Left hindlimb (tissue), 1 donor: ENCODE data around the gene RASSF8.

Experiments used
- DNase-seq: peaks from one replicate; pipeline ENCODE4 v3.0.0-alpha.2; 2018

The RASSF8 gene

DNA sequence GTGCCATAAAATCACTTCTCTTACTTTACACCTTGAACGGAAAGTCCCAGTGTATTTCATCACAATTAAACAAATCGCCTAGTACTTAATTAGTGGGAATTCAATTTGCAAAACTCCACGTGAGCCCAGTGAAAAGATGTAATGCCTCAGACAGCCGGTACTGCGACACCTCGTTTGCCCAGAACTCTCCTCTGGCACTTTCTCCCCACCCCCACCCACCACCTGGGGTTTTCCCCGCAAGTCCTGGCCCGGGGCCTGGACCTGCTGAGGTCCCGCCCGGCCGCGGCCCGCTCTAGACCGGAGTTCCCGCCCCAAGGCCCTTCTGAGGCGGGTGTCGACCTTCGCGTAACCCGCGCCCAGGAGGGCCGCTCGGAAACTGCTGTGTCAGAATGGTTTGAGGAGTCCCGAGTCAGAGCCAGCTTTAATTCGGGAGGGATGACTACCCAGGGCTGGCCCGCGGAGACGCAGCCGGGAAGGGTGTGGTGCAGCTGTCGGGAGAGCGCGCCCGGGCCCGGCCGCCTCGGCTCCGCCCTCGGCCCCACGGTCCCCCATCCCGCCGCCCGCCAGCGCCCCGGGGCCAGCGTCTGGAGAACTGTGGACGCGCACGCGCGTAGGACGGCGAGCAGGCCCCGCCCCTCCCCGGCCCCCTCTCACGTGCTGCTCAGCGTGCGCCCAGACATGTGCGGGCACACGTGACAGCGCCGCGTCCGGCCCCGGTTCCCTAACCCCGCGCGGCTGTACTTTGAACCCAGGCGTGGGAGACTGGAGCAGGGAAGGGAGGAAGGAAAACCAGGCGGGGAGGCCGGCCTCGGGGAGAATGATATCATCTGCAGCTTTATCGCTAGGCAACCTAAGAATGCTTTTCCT, 155.6 kb downstream of the RASSF8 start:
- DNase-seq: peak; percentile 94

DNA sequence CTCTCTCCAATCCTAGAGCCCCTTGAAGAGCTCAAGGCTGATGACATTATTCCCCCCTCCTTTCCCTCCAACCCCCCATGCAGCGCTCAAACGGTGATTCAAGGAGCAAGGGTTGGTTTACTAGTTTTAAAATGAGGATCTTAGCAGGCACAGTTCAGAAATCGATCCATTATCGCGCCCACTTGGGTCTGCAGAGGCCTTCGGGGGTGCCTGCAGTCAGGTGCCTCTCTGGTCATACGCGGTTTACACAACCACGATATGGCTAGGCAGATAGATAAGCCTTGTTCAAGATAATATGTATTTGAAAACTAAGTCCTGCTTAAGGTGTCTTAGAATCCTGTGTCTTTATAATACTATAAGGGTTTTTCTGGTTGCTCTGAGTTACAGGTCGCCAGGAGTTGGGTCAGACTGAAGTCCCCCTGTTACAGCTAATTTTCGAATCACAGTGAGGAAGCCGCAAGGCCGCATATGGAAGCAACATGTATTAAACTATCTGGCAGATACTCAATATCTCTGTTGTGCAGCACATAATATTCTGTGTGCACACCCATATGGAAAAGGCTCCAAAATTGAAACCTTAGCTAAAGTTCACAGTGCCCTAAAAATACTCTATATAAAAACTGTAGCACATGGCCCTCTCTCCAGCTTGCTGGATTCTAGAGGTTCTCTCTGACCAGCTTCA, 156.4 kb downstream of the RASSF8 start:
- no peak for DNase-seq

DNA sequence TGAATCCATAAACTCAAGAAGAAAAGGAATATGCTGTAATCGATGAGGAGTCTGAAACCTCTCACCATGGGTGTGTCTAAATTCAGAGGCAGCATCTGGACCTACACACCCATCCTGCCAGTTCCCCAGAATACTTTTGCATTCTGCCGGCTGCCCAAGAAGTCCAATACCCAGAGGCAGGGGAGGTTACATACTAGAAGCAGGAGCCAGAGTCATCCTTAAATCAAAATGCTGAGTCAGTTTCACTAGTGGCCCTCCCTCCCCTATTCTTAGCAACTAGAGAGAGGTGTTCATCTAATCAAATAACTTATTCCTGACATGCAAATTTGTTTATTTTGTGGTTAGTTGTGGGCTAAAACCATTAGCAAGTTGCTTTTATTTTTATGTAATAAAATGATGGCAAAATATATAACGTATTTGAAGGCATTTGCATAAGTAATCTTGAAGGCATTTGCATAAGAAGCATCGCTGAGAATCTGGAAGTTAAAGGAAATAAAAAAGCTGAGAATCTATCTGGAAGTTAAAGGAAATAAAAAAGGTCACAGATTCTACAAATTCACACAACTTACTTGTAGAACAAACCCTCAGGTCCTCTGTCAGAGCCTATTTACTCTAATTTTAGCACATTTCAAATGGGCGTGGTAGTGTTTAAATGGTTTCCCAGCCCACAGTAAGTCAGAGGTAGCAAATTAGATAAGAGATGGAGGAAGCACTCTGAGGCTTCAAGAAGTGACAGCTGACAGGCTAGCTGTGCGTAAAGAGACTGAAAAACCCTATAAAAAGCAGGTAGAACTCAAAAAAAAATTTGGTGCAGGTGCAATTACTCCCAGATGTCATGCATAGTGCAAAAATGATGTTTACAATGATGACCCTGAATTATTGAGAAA, 158.6 kb downstream of the RASSF8 start:
- DNase-seq: no peak

DNA sequence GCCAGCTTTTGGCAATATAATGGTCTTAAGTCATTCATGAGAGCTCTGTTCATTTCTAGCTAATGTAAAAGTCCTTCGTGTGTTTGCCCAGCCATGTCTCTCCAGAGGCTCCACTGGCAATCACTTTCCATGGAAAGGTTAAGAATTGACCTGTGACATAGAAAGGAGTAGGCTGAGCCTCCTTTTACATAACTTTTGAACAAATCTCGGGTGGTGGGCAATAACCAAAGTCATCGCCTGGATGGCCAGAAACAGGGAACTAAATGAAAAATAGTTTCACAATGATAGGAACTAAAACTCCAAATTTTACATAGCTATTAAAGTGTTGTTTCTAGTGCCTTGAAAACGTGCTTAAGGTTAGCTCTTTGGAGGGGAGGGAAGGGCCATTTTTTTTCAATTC, 159.8 kb downstream of the RASSF8 start:
- DNase-seq: no peak

DNA sequence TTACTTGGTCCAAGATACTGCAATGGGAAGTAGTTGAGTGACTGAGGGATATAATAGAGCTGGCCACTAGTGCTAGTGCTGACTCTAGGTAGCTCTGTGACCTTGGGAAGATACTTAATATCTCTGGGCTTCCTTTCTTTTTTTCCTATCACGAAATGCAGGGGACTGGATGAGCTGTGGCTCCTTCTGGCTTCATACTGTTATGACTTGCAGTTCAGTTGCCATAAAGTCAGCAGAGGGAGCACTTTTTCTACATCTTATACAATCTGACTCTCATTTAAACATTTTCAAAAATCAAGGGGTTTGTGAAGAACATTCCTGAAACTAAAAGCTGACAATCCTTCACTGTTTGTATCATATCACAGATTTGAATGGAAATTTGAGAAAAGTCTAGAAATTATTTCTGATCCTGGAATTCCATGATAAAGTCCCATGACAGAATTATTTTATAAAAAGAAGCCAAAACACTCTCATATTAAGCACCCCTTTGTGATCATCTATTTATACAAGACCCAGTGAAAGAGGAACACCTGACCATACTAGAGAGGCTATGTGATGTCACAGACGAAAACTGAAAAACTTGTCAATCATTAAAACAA, 161.0 kb downstream of the RASSF8 start:
- DNase-seq: no peak

DNA sequence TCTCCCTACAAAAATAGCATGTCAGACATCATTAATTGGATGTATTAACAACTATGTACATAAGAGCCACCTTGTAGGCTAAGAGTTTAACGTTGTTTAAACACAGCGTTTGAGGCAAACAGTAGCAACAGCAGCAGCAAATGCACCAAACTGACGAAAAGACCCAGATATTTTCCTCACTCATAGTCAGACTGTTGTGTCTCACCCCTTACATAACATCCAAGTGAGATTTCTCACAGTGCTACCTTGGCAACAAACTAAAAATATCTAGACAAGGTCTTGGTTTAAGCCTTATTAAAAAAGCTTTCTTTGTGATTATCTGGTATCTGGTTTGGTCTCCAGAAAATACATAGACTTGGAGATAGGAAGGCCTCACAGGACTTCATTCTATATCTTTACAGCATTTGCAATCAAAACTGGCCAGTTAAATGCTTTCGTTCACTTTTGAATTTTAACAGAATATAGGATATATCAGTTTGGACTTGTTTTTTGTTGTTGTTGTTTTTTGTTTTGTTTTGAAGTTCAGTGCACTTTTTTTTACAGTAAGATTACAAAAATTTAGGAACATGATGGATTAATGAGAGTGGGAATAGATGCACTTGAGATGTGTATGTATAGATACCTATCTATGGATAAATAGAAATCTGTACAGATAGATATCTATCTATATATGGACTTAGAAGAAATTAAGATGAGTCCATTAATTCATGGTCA, 162.2 kb downstream of the RASSF8 start:
- no peak for DNase-seq

DNA sequence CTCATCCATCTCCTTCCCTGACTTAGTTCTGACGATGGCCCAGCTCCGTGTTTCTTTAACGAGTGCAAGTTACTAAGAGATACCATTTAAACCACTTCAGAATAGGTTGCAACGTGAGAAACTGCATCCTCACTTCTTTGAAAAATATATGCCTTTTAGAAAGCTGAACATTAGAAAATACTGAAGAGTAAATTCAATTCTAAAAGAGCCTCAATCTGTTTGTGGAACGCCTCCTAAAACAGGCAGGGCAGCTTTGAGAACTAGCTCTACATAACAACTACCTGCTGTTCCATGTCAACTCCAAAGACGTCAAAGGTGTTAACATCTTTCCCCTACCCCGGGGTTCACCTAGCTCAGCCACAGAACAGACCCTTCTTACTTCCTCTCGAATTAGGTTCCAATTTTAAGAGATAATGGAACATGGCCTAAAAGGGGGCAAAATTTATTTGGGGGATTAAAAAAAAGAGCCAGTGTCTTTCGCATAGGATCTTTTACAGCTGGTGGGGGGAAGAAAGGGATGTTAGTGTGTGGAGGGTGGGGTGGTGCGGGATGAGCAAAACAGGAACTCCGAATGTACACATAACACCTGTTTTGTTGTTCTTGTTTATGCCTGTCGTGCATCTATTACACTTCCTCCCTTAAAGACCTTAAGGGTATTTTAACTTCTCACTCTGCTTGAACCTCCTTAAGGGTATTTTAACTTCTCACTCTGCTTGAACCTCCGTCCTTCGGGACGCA, 163.0 kb downstream of the RASSF8 start:
- no peak for DNase-seq

DNA sequence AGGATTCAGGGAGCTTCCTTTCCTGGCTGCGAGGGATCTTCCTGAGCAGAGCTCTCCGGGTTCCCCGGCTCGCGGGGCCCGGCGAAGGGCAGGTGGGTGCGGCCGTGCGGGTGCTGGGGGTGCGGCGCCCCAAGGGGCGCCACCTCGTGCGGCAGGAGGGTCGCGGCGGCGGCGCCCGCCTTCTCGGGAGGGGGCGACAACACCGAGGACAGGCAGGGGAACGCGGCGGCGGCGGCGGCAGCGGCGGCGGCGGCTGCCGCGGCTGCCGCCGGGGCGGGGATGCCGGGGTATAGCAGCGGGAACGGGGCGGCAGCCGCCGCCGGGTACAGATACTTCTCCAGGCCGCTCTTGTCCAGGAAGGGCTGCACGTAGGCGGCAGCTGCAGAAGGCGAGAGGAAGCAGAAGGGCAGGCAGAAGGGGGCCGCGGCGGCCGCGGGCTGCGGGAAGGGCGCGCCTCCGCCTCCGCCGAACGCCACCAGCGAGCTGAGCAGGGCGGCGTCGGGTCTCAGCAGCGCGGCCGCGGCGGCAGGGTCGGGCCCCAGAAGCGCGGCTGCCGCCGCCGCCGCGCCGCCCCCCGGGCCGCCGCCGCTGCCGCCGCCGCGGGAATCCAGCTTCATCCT, 163.7 kb downstream of the RASSF8 start:
- DNase-seq: peak; percentile 48

DNA sequence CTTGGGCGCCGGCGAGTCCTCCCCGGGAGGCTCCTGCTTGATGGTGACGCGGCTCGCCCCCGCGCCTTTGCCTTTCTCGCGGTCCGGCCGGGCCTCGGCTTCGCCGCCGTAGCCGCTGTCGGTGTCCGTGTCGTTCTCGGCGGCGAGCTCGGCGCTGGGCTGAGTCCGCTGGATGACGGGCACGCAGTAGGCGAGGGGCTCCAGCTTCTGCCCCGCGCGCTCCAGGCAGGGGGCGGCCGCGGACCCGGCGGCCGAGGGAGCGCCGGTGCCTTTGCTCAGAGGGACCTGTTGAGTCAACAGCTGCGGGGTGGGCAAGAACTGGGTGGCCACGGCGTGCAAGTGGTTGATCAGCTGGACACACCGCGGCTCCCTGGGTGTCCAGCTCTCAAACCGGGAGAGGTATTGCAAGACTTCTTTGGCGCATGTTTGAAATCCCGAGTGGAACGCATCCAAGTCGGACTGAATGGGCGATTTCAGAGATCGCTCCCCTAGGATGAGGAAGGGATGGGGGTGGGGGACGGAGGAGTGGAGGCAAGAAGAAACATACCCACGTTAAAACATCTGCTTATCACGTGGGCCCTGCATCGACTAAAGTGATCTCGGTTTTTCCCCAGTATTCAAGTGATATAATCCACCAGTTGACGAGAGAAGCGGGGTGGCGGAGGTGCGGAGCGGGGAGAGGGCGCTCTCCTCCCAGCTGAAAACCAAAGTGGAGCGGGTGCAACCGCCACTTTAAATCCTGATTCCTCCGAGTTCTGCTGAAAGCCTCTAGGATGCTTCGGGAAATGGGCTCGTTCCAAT, 164.4 kb downstream of the RASSF8 start:
- peak; percentile 70 for DNase-seq

DNA sequence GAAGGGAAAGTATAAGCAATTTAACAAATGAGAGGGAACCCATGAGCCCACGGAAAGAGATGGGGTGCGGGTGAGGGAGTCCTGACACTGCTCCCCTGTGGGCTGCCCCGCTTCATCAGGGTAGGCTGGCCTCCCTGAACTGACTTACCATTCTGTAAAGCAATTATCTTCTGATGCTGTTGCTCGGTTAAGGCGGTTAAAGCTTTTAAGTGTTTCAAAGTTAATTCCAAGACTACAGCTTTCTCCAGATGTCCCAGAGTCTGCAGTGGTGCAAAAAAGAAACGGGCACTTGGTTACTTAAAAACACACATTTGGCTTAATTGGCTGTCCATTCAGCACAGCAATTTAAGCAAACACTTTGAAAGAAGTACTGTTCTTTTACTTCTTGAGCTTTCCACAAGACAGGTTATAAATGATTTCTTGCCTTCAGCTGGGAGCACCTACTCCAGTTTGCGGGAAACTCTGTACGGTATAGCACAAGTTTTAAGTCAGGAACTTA, 165.0 kb downstream of the RASSF8 start:
- no peak for DNase-seq

DNA sequence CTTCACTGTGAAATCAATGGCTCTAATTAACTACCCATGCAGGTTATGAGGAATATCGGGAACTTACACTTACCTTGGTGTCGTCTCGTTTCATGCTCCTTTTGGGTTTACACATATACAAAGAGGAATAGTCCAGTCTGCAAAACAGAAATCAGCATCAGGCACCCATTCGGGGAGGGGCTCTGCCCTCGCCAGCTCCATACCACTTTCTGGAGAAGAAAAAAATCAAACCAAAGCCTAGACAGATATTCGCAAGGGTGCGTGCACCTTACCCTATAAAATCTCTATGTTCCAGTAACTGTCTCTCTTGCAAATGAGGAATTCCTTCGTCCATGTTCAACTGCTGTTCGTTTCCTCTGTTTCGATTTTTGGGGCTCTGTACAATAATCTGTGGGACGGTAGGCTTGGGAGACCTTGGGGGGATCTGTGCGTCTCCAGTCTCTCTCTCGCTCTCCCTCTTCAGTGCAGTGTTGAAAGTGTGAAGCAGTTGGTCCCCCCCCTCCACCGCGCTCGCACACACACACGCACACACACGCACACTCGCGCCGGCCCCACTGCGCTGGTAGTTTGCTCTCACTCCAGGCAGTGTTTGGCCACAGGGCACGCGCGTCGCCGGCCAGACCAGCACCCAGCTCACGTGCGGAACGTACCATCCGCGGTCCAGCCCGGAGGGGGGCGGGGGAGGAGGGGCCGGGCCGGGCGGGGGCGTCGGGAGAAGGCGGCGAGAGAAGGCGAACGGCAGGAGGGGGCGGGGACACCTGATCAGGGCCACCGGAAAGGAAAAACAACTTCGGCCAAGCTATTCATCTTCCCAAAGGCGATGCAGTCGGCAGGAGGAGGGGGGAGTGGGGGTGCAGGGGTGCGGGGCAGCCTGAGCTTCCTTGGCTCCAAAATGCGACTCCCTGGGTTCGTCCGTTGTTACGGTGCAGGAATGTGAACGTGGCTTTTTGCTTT, 166.2 kb downstream of the RASSF8 start, which contains the start of gene BHLHE41:
Gene BHLHE41 (minus strand): TSS at position 592 of the 954 bp plus-strand sequence. CDS start 258 bp downstream, at position 334.
- peak; percentile 80 for DNase-seq

DNA sequence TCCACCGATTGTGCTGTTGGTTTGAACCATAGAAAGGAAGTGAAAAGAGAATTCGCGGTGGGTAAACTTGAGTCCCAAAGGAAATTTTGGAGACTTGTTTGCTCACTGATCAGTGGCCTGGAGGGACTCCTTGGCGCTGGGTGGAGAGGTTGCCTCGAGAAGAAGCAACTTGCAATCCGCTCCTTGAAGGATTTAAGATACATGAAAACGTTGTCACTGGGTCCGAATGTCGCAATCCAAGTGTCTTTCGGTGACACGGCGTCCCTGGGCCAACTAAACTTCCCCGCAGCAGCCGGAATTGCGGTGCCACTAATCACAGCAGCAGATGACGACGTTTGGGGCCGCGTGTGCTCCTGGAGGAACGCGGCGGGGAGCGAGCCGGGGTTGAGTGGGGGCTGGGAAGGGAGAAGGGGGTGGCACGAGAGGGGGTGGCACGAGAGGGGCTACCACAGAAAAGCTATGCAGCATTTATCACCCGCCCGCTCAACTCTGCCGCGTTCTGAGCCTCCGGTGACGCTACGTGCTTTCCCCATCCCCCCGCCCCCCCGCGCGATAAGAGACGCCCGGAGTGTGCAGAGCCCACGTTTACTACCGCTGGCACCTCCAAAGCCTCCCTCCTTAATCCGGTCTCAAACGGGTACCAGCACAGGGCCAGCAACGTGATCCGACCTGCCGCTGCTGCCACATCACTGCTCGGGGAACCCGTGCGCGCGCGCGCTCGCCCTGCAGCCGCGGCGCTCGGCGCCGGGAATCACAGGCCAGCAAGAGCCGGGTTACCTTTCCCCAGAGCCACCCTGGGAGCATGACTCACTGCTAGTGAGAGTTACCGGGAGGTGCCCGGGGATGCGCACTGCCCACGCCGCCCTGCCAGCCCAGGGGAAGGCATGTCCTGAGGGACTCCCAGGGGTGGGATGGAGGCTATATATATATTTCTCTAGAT, 167.2 kb downstream of the RASSF8 start:
- peak; percentile 74 for DNase-seq

DNA sequence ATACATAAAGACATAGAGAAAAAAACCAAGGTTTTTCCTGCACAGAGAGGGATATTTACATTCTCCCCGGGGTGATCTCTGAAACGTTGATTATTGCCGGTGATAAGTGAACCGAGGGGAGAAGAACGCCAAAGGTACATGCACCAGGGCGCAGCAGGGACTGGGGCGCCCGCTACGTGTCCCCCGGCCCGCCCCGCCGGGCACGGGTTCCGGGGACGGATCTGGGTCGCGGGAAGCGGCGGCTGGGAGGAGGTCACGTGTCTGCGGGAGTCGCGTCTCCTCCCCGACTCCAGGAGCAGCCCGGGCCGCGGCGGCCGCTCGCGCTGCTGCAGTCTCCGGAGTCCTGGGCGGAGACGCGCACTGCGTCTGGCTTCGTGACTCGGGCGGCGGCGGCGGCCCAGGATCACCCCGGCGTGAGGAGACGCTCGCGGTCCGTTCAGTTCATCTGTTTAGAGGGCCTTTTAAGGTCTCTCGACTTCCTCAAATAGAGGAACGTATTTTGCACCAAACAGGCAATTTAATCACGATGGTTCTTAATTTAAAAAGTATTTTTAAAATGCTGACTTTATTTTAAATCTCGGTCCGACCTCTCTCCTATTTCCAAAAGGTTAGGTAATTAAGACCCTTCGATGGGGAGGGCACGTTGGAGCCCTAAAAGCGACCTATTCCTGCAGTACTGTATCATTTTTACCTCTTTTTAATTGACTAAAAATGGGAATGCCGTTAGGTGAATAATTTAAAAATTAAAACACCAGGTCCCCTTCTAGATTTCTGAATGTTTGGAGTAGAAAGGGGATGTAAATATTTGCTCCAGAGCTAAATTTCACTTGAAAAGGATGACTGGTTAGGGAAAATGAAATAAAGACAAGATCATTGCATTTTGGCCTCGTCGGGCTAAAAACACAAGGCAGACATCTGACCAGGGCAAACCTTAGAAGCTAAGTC, 168.1 kb downstream of the RASSF8 start:
- peak; percentile 87 for DNase-seq

DNA sequence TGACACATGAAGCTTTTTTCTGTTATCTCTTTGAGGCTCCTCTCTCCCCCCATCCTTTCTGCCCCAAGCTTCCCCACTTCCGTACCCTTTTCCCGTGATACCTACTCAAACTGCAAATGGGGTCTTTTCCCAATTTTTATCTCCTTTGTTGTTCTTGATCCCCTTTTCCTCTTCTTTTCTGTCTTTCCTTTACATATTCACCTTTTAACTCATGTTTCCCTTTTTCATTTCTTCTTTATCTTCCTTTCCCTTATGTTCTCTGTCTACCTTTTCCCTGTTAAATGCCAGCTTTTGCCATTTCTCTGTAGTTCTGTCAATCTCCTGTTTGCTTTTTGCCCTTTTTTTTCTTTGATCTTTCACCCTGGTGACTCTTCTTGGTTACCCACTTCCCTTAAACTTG, 168.9 kb downstream of the RASSF8 start:
- no peak for DNase-seq

DNA sequence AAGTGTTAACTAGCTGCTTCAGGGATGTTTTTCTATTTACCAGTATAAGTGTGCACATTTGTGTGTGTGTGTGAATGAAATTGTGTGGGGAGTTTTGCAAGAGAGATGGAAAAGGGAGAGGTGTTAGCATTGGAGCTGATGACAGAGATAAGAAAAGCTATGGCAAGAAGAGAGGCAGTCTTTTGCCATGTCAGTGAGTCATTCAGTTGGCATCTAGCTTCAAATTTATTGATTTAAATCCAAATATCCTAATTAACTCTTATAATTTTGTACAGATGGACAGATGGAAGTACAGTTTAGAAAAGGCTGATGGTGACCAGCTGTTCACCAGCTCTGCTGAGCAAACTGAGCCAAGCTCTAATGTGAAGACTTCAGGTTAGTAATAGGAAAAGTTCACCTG, 169.7 kb downstream of the RASSF8 start:
- no peak for DNase-seq
